CD4-positive, alpha-beta T cell treated with Interleukin-2 at 100 ng/mL for 4 hours (primary cell): ENCODE results near the gene AEBP1.

Source experiments
- DNase-seq: peaks from one replicate; pipeline ENCODE4 v3.0.0-alpha.2; 2020; ENCODE audit warnings: low spot score

Gene AEBP1

DNA sequence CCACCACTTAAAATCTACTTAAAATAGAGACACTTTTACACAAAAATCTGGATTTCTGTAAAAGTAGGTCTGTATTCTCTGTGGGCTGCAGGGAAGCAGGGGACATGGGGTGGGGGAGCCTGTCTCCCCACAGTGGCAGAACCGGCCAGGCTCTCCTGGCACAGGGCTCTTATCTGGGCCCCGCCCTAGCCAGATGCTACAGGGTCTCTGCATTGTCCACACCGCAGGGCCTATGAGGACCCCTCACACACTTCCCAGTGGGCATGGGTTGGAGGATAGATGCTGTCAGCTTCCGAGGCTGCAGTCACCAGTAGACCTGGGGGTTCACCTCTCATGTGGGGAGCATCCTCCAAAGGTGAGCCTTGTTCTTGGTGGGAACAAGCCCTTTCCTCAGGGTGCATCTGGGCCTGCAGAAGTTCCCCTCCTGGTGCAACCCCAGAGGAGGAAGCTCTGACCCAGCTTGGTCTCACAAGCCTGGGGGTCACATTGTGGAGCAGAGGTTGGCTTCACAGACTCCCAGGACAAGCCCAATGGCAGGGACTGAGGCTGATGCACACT is 52.4 kb downstream of the AEBP1 start:
- no peak for DNase-seq

GRCh38 chr7:44157116-44158080 is 53.3 kb downstream of the AEBP1 start:
- no peak for DNase-seq

GRCh38 chr7:44158096-44158872 is 54.1 kb downstream of the AEBP1 start:
- no peak for DNase-seq

- no peak for DNase-seq
Measured at GRCh38 chr7:44158873-44159631, 54.9 kb downstream of the AEBP1 start.

DNA sequence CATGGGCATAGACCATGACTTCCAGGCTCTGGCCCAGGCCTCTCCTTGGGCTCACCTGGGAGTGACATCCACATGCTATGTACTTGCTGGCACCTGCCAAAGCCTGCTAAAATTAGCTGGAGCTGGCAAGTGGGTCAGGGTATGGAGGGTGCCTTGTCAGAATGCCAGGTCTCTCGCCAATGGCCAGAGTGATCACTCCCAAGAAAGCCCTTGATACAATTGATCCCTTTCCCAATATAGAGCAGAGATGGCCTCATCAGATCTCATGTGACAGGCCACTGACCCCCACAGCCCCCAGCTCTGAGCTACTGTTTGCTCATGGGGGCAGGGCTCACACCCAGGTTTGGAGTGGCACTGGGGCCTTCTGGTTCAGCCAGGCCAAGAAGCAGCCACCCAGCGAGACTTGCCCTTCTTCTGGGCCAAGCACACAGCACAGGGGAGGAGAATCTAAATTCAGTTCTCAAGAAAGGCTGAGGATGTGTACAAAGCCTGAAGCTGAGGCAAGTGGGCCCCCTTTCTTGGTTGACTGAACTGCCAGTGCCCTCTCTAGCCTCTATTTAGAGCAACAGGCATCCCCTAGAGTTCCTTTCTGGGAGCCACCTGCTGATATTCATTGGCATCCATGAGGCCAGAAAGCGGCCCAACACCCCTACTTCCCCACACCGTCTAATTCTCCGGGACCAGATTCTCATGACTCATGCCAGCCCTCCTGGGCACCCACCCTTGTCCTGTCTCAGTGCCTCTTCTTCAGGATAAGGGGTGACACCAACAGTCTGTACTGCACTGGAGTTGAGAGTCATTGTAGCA is 55.9 kb downstream of the AEBP1 start:
- no peak for DNase-seq

DNA sequence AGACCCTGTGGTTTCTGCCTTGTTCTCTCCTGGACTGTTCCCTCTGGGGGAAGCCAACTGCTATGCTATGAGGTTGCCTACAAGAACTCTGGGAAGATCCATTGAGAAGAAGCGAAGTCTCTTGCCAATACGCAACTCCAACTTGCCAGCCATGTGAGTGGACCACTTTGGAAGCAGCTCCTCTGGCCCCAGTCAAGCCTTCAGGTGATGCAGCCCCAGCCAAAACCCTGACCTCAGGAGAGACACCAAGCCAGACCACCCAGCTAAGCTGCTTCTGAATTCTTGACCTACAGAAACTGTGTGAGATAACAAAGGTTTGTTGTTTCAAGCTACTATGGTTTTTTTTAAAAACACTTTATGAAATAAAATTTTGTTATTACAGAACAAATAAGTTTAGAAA is 57.2 kb downstream of the AEBP1 start:
- DNase-seq: no peak

GRCh38 chr7:44162179-44162578 is 58.0 kb downstream of the AEBP1 start:
- DNase-seq: no peak

DNA sequence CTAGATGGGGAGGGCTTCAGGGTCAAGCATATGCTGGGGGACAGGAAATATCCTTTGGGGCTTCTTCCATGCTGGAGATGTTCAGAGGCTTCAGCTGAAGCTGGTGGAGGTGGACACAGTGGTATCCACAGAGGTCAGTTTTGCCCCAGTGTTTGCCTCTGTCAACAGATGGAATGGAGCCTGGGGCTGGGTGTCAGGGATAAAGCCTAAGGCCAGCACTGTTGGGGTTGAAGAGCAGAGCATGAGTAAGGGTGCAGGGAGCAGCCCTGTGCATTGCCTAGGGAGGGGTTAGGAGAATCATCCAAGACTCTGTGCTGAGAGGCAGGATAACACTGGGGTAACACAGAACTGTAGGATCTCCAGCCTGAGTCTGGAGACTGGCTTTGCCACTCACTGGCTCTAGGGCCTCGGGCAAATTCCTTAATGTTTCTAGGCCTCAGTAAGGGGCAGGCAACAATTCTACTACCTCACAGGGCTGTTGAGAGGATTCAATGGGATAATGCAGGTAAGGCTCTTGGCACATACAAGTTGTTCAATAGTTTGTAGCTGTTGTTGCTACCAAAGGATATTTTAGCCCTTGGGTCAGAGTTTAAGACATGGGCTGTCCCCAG is 58.7 kb downstream of the AEBP1 start:
- DNase-seq: no peak

- DNase-seq: no peak
Measured at GRCh38 chr7:44163591-44163990, 59.4 kb downstream of the AEBP1 start.
